D721Med (cell line): ENCODE data around the gene DOCK4.

Source experiments
- DNase-seq: peaks from one replicate; pipeline ENCODE4 v3.0.0; 2011; ENCODE audit warnings: low spot score; ENCODE audit not compliant: insufficient read length
- FAIRE-seq: peaks from 2 replicates; lab custom pipeline; 2011; peaks lifted over from hg19 to GRCh38; lab: Jason Lieb, UNC
- TF ChIP-seq, protein P1 (sequence below): IDR thresholded peaks from 2 replicates; pipeline ENCODE4 v1.5.1; 2012; ENCODE audit warnings: mild to moderate bottlenecking, control low read depth; ENCODE audit not compliant: insufficient read depth; ENCODE audit errors: missing control alignments

DOCK4 gene

DNA sequence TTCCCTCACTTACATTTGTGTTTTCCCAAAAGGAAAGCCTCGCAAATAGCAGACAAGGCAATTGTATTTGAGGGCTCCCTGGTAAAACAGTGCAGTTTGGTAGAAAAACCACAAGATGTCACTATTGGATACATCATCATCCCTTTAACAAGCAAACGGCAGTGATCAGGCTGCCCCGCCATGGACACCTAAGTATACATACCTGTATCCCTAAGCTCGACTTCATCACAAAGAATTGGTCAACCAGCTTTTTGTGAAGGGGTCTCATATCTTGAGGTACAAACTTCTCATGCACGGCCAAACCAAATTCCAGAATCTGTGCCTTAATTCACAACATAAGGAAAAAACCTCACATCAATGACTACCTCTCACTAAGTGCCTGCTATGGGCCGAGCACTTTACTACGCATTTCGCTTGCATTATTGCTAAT is 464.4 kb downstream of the DOCK4 start:
- FAIRE-seq (peak; percentile 41), DNase-seq (peak; percentile 29)
- TF ChIP-seq, protein P1, sequence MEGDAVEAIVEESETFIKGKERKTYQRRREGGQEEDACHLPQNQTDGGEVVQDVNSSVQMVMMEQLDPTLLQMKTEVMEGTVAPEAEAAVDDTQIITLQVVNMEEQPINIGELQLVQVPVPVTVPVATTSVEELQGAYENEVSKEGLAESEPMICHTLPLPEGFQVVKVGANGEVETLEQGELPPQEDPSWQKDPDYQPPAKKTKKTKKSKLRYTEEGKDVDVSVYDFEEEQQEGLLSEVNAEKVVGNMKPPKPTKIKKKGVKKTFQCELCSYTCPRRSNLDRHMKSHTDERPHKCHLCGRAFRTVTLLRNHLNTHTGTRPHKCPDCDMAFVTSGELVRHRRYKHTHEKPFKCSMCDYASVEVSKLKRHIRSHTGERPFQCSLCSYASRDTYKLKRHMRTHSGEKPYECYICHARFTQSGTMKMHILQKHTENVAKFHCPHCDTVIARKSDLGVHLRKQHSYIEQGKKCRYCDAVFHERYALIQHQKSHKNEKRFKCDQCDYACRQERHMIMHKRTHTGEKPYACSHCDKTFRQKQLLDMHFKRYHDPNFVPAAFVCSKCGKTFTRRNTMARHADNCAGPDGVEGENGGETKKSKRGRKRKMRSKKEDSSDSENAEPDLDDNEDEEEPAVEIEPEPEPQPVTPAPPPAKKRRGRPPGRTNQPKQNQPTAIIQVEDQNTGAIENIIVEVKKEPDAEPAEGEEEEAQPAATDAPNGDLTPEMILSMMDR: peak; percentile 71

DNA sequence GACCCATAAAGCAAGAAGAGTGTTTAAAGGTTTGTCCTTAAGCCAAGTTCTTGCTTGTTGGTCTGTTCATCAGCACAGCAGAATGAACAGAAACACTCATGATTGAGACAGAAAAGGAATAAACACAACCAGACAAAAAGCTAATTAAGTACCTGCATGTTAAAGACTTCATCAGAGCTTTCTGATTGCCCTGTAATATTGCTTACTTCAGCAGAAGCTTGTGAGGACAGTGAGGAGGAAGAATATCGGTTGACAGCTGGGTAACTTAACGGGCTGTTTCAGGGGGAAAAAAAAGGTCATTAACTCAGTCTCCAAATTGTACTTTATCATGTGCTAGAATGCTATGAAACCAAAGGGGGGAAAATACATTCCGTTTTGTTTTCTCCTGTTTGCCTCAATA is 465.3 kb downstream of the DOCK4 start:
- FAIRE-seq (no peak), DNase-seq (no peak)
- TF ChIP-seq, protein P1: no peak

DNA sequence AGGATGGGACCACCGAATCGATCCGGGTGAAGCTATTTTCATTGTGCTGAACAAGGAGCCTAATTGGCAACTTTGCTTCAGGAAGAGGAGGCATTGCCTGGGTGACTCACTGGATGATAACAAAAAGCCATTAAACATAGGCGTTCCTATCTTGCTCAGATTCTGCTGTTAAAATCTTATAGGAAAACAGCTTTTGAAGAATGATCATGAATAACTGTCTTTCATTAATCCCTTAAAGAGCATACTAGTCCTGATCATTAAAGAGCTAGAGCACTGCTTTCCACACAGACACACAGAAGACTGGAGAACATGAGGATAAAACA is 469.7 kb downstream of the DOCK4 start:
- TF ChIP-seq, protein P1: no peak
- FAIRE-seq (no peak), DNase-seq (no peak)

DNA sequence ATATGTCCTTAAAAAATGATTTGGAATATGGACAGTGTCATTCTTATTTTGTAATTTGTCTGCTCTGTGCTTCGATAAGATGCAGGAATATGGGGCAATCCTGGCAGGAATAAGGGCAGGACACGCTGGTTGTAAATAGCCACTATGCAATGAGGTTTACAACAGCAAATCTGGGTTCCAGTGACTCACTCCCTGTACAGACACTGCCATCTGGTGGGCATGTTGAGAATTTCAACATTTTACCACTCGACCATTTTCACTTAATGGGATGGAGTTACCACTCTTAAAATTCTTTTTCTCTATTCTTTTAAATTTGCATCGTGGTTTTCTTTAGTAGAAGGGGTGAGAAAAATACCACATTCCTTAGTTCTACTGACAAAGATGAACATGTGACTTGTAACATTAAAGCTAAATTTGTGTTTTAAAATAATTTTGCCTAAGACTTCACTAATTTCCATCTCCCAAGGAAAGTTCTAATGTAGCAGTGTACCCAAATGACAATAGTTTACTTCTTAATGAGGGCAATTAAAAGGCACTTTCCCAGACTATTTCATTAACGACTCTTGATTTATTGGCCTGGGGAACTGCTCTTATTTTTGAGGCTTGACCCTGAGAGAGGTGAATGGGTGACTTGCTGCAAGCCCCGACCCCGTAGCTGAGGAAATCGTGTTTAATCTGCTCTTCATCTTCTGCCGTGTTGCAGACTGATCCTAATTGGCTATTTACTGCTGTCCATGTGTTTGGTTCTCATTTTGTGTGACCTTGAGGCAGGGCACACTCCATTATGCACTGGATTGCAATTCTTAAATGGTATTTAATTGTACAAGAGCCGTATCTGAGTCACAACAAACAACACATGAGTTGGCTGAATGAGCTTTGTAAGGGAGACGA is 470.3 kb downstream of the DOCK4 start:
- peak; percentile 84 for FAIRE-seq
- TF ChIP-seq, protein P1: peak; percentile 85
- DNase-seq: no peak

DNA sequence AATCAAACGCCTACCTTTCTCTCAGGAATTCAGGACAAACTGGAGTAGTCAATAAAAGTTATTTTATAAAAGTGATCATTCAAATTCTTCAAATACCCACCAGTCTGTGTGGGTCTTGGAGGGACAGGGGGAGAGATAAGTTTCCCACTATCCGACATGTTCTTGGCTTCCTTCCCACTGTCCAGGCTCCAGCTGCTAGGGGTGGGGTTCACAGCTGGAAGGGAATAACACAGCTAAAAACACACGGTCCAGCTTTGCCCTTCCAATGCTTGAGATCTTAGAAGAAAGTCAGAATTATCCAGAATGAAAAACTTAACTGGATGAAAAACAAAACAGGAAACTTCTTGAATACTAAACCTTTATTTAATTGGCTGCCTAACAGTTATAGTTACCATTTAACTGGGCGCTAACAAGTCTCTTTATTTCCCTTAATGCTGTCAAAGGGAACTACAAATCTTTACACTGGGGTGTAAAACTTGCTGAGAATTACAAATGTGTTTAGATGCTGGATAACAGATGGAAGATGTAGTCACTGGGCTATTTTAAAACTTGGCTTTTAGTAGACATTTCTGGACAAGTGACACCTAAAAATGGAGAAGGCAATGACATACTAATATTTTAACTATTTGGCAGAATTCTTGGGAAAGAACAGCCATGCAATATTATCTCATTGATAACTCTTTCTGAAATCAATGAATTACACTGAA is 471.1 kb downstream of the DOCK4 start:
- FAIRE-seq (no peak), DNase-seq (no peak)
- TF ChIP-seq, protein P1: no peak

DNA sequence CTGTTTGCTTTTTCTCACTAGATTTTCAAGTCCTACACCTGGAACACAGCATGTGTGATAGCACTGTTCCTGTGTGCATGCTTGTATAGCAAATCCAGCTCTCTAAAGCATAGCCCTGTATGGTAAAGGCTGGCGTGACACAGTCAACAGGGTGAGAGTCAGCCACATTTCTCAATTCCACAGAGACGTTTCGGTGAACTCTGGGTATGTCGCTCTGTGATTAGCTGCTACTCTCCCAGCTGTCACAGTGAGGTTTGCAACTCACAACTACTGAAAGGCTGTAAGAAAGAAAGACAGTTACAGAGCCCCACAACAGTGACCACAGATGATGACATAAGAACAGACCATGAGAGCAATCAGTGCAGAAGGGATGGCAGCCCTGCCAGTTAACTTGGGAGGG is 473.3 kb downstream of the DOCK4 start:
- no peak for DNase-seq
- TF ChIP-seq, protein P1: no peak
- no peak for FAIRE-seq
